Left renal cortex interstitium (tissue), 4 donors: ENCODE data around the gene PEPD. TPM values are rescaled to one million over a fixed set of nuclear protein-coding genes. Genes with fewer than 3 reads are reported as not detected.
"Not testable (repeated sequence)": the region's sequence is repeated elsewhere in the genome, so short reads cannot be mapped to it uniquely, and the experiment has no call there.

Experiments used
- DNase-seq, 4 donors: peaks; one replicate each; pipeline ENCODE4 v3.0.0-alpha.2; 2013; ENCODE audit warnings: low read depth in 4 of 4, low spot score in 2 of 4, missing footprints in 1 of 4
- polyA plus RNA-seq, 4 donors: library from polyadenylated mRNA; unstranded; fragments of 120-200 nt; gene quantifications; one replicate each; pipeline ENCODE4 v1.2.1, GENCODE V29; 2013; ENCODE audit not compliant: insufficient read length in 4 of 4

PEPD gene
- polyA plus RNA-seq, 4 donors, result 99.6 to 124 (median 108) TPM

DNA sequence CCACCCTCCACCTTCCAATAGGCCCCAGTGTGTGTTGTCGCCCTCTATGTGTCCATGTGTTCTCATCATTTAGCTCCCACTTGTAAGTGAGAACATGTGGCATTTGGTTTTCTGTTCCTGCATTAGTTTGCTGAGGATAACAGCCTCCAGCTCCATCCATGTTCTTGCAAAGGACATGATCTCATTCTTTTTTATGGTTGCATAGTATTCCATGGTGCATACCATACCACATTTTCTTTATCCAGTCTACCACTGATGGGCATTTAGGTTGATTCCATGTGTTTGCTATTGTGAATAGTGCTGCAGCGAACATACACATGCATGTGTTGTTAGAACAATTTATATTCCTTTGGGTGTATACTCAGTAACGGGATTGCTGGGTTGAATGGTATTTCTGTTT is 42.0 kb downstream of the PEPD start:
- not testable (repeated sequence) for DNase-seq

- DNase-seq, result no peak
Measured at GRCh38 chr19:33477781-33478180, 43.8 kb downstream of the PEPD start.

GRCh38 chr19:33476151-33476707 is 45.4 kb downstream of the PEPD start:
- no peak for DNase-seq

DNA sequence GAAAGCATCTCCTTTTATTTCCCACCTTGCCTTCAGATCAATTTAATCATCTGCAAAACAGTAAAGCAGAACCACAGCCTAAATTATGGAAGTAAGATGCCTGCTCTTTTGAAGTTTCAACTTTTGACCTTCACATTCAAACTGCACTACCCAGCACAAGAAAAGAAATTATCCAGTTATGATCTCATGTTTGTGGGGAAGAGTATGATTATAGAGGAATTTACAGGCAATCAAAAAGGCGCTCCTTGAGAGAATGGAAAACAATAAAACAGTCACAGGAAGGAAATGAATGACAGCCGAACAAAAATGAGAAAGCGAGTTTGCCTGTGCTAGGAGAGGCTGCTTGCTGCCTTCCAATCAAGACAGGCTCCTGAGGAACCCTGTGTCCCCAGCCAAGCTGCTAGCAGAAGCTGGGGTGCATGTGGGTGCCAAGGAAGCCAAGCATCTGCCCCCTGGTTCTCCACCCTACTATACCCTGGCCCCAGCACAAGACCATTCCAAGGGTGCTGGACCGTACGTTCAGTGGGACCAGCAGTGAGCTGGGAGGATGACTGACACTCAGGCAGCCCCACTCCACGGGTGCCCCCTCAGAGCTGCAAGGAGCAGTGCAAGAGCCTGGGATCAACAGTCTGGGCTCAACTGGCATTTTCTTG is 47.8 kb downstream of the PEPD start:
- DNase-seq, result no peak

GRCh38 chr19:33472691-33473652 is 48.6 kb downstream of the PEPD start:
- no peak for DNase-seq

GRCh38 chr19:33472226-33472625 is 49.4 kb downstream of the PEPD start:
- no peak for DNase-seq

DNA sequence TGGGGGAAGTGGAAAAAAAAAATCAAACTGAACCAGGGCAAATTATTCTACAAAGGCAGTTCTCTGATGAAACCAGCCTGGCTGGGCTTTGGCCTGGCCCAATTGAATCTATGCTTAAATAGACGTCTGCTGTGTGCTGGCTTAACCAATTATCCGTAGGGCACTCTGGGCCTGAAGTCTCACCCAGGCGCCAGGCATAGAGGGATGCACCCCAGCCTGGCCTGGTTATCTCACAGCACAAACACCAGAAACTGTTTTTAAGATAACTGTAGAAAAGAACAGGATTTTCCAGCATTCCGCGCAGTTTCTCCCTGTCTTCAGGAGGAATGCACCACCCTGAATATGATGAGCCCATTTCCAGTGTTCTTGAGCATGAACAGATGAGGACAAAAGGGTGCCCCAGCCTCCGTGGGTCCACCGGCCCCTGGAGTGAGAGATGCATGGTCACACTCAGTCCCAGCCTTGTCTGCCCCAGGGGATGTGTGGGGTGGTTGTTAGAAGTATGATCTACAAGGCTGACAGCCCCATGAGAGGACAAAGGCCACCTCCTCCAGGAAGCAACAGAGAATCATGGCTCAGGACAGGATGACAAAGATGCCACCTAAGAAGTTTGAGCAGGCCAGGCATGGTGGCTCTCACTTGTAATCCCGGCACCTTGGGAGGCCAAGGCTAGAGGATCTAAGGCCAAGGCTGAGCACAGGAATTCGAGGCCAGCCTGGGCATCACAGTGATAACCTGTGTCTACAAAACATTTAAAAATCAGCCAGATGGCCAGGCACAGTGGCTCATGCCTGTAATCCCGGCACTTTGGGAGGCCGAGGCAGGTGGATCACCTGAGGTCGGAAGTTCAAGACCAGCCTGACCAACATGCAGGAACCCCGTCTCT is 50.2 kb downstream of the PEPD start:
- DNase-seq, result no peak

DNA sequence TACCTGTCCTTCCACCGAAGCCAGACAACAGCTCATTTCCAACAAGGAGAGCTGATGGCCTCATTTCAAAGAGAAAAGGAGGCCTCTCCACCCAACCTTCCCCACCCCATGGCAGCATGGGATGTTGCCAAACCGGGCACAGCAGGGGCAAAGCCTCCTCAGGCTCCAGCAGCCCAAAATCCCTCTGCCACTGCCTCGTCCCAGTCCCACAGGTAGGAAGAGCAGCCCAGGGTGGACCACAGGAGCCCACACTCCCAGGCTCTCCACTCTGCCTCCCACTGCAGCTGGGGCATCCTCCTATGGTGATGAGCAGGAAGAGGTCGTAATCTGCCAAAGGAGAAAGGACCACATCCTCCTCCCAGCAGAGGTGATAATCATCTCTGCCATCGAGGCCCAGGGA is 50.9 kb downstream of the PEPD start:
- DNase-seq, result no peak

GRCh38 chr19:33470040-33470330 is 51.6 kb downstream of the PEPD start:
- DNase-seq, result no peak

- no peak for DNase-seq
Measured at GRCh38 chr19:33469171-33470039, 52.2 kb downstream of the PEPD start.

DNA sequence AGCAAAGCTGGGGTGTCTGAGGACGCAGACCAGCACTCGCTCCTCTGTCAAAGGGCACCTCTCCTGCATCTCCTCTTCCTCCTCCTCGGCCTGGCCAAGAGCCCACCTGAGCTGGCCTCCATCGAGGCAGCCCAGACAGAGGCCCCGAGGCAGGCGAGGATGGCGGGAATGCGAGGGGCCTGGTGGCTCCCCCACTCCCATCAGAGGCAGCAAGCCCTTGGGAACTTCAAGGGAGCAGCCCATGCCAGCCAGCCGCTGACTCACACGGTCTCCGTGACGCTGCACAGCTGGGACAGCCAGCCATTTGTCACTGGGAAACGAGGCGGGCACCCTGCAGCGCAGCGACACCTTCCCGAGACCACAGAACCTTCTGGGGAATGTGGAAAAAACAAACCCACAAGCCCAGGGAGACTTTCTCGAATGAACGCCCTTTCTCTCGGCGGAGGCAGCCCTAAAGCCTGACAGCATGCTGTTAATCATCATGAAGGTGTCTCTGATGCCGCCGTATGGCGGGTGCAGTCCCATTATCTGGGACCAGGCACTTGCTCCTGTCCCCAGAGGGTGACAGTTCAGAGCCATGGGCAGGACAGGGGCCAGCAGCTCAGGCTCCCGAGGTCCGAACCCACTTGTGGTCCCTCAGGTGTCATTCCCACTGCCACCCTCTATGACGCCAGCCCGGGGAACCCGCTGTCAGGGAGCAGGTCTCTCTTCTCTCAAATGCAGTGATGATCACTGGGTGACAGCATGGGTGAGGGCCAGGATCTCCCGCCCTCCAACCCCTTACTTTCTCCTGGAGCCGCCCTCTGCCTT is 53.0 kb downstream of the PEPD start:
- DNase-seq, result no peak

- DNase-seq, result no peak
Measured at GRCh38 chr19:33467851-33468250, 53.7 kb downstream of the PEPD start.

DNA sequence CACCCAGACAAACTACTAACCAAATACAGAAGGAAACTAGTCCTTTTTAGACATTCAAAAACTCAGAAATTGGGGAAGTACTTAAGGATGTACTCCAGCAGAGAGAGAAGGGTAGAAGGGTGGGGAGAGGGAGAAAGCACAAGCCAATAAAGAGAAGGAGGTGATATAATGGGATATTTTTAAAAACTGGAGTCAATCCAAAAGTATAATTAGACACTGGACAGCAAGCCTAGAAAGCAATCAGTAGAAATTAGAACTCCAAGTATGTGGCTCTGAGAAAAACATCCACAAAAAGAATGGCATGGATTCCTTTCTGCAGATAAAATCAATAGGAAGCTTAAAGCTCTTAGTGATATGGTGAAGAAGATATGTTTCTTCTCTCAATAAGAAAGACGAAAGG is 55.8 kb downstream of the PEPD start:
- DNase-seq, result no peak

- no peak for DNase-seq
Measured at GRCh38 chr19:33465371-33465770, 56.2 kb downstream of the PEPD start.

DNA sequence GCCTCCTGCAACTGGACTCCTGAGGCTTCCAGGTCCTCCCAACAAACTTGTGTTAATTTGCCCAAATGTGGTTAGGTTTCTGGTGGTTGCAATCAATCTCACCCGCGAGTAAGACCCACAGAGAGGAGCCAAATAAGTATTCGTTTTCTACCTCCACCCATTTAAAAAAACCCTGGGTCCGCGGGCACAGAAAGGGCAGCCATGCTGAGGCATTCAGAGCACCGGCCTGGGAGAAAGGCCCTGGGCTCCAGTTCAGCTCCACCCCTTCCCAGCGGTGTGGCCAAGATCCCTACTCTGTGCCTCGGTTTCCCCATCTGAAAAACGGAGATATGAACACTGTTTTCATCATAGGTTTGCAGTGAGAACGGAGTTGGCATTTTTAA is 56.9 kb downstream of the PEPD start:
- DNase-seq, result no peak

- no peak for DNase-seq
Measured at GRCh38 chr19:33464010-33464732, 57.4 kb downstream of the PEPD start.

- DNase-seq, result no peak
Measured at GRCh38 chr19:33463199-33463598, 58.4 kb downstream of the PEPD start.

DNA sequence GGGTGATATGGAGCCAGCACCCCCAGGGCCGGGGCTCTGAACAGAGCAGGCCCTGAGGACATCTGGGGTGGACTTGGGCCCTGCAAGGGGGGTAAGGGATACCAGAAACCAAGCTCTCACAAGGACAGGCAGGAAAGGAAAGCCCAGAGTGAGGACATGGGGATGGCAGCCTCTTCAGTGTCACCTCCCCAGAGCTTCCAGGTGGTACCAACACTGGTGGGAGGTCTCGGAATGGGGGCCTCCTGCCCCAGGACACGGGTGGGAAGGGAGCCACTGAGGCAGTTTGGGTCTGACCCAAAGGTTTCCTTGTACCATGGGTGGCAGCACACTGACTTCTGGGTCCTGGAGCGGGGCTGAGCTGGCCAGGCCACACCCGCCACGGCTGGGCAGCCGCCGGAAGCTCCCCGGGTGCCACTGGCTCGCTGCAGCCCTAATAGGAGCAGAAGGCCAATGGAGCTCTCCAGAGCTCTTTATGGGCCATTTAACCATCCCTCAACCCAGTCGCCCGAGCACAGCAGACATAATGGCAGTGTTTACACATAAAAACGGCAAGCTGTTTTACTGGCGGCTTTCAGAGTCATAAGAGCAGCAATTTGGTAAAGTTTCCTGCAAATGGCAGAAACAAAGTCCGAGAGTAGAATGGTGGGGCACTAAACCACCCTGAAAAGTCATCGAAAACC is 59.3 kb downstream of the PEPD start:
- DNase-seq, result no peak
